H1 (cell line): ENCODE results near the gene ADAMTS13. TPM values are rescaled to one million over a fixed set of nuclear protein-coding genes. Genes with fewer than 3 reads are reported as not detected.

Experiments
- CTCF ChIA-PET: fragments of 300-600 bp; sonication (Branson Sonifier 250); formaldehyde crosslinking; loops from one replicate; lab custom pipeline; 2021; ENCODE audit not compliant: partially characterized antibody; lab: Charles Lee
- POLR2A ChIA-PET: fragments of 300-600 bp; sonication (Branson Sonifier 250); formaldehyde crosslinking; loops from one replicate; lab custom pipeline; 2021; ENCODE audit warnings: inconsistent platforms; ENCODE audit not compliant: partially characterized antibody; lab: Charles Lee
- DNase-seq, 2 experiments: peaks; one replicate each; pipeline versions ENCODE4 v3.0.0 to v3.0.0-alpha.2; 2010 to 2022; ENCODE audit warnings: low spot score in 2 of 2, low read depth in 1 of 2, mixed read lengths in 1 of 2
- FAIRE-seq: peaks from 2 replicates; lab custom pipeline; 2011; peaks lifted over from hg19 to GRCh38; lab: Jason Lieb, UNC
- H2AFZ ChIP-seq: 2 replicates; pipeline ENCODE4 v1.8.1; 2012; ENCODE audit warnings: low read length, inconsistent platforms
- H2AK5ac ChIP-seq: 2 replicates; pipeline ENCODE4 v1.6.1; 2013; ENCODE audit warnings: low read depth, low read length
- H2BK120ac ChIP-seq: replicated peaks from 2 replicates; pipeline ENCODE3; 2013; ENCODE audit warnings: low read depth, low read length, inconsistent platforms
- H2BK12ac ChIP-seq: 2 replicates; pipeline ENCODE4 v1.6.1; 2013; ENCODE audit warnings: low read depth, low read length
- H2BK15ac ChIP-seq: 2 replicates; pipeline ENCODE4 v1.6.1; 2013; ENCODE audit warnings: low read length
- H2BK20ac ChIP-seq: 2 replicates; pipeline ENCODE4 v1.6.1; 2013; ENCODE audit warnings: low read length
- H2BK5ac ChIP-seq: 2 replicates; pipeline ENCODE4 v1.6.1; 2013; ENCODE audit warnings: low read depth, low read length
- H3K14ac ChIP-seq: 2 replicates; pipeline ENCODE4 v1.6.1; 2013; ENCODE audit warnings: inconsistent platforms; ENCODE audit not compliant: insufficient read length
- H3K18ac ChIP-seq: 2 replicates; pipeline ENCODE4 v1.6.1; 2013; ENCODE audit warnings: low read length; ENCODE audit errors: extremely low read depth
- H3K23ac ChIP-seq: 2 replicates; pipeline ENCODE4 v1.6.1; 2013; ENCODE audit warnings: inconsistent platforms; ENCODE audit not compliant: insufficient read length
- H3K23me2 ChIP-seq: 2 replicates; pipeline ENCODE4 v1.6.1; 2013; ENCODE audit warnings: low read depth, low read length
- H3K27ac ChIP-seq: 2 replicates; pipeline ENCODE4 v1.6.1; 2011; ENCODE audit warnings: low read depth, low read length, inconsistent platforms
- H3K27me3 ChIP-seq, 4 experiments: replicated peaks in 1 of 4; 1 replicate in 1 of 4; 2 replicates in 3 of 4; pipeline versions ENCODE4 v1.6.1 to v1.8.1; 2011 to 2013; ENCODE audit warnings: low read length in 3 of 4, mild to moderate bottlenecking in 3 of 4, inconsistent platforms in 2 of 4, mixed read lengths in 2 of 4, moderate library complexity in 1 of 4; ENCODE audit not compliant: control insufficient read depth in 3 of 4, insufficient read depth in 3 of 4; ENCODE audit errors: extremely low read depth in 1 of 4
- H3K36me3 ChIP-seq, 4 experiments: 2 replicates each; pipeline versions ENCODE4 v1.6.1 to v1.8.1; 2011 to 2013; ENCODE audit warnings: mild to moderate bottlenecking in 4 of 4, low read length in 3 of 4, moderate library complexity in 2 of 4, control low read depth in 1 of 4, inconsistent platforms in 1 of 4; ENCODE audit not compliant: insufficient read depth in 4 of 4, control insufficient read depth in 2 of 4
- H3K4ac ChIP-seq: replicated peaks from 2 replicates; pipeline ENCODE3; 2013; ENCODE audit warnings: low read length, low read depth, mixed read lengths, inconsistent platforms; ENCODE audit not compliant: insufficient read length
- H3K4me1 ChIP-seq, 4 experiments: replicated peaks in 1 of 4; 1 replicate in 1 of 4; 2 replicates in 3 of 4; pipeline versions ENCODE4 v1.6.1 to v1.8.1; 2011 to 2013; ENCODE audit warnings: low read length in 3 of 4, inconsistent platforms in 2 of 4, mixed read lengths in 1 of 4; ENCODE audit not compliant: insufficient read depth in 4 of 4, control insufficient read depth in 3 of 4
- H3K4me2 ChIP-seq, 2 experiments: 2 replicates each; pipeline versions ENCODE4 v1.6.1 to v1.8.1; 2011 to 2013; ENCODE audit warnings: low read depth in 2 of 2, low read length in 2 of 2, control low read depth in 1 of 2, inconsistent platforms in 1 of 2, mild to moderate bottlenecking in 1 of 2; ENCODE audit not compliant: insufficient read depth in 1 of 2
- H3K4me3 ChIP-seq, 4 experiments: fragments of 200-600, 300-600 bp in 1 of 4; sonication (generic), shearing (Covaris generic), sonication (Bioruptor Twin) in 1 of 4; 2 replicates each; pipeline versions ENCODE4 v1.5.1 to v1.8.1; 2011 to 2016; ENCODE audit warnings: low read length in 4 of 4, low read depth in 3 of 4, control low read depth in 2 of 4, inconsistent platforms in 2 of 4, mild to moderate bottlenecking in 2 of 4, mixed read lengths in 1 of 4, moderate library complexity in 1 of 4; ENCODE audit not compliant: insufficient read depth in 2 of 4; ENCODE audit errors: extremely low read depth in 1 of 4
- H3K56ac ChIP-seq: replicated peaks from 2 replicates; pipeline ENCODE3; 2013; ENCODE audit warnings: low read depth, mild to moderate bottlenecking, mixed read lengths, low read length, inconsistent platforms; ENCODE audit not compliant: insufficient read length
- H3K79me1 ChIP-seq: 2 replicates; pipeline ENCODE4 v1.6.1; 2013; ENCODE audit warnings: low read depth, low read length, control low read depth
- H3K79me2 ChIP-seq, 2 experiments: 2 replicates each; pipeline versions ENCODE4 v1.6.1 to v1.8.1; 2012 to 2013; ENCODE audit warnings: low read length in 2 of 2, mild to moderate bottlenecking in 2 of 2, inconsistent platforms in 1 of 2; ENCODE audit not compliant: insufficient read depth in 2 of 2, control insufficient read depth in 1 of 2
- H3K9ac ChIP-seq, 4 experiments: replicated peaks in 1 of 4; 1 replicate in 1 of 4; 2 replicates in 3 of 4; pipeline versions ENCODE4 v1.6.1 to v1.8.1; 2011 to 2013; ENCODE audit warnings: low read depth in 3 of 4, low read length in 3 of 4, control low read depth in 2 of 4, mild to moderate bottlenecking in 2 of 4, moderate library complexity in 2 of 4, inconsistent platforms in 1 of 4; ENCODE audit errors: extremely low read depth in 1 of 4
- H3K9me3 ChIP-seq, 2 experiments: 2 replicates each; pipeline versions ENCODE4 v1.6.1 to v1.8.1; 2012 to 2013; ENCODE audit warnings: mild to moderate bottlenecking in 2 of 2, moderate library complexity in 2 of 2, control low read depth in 1 of 2, inconsistent platforms in 1 of 2, low read depth in 1 of 2, low read length in 1 of 2, mixed read lengths in 1 of 2; ENCODE audit not compliant: insufficient read depth in 2 of 2
- H4K20me1 ChIP-seq, 2 experiments: replicated peaks in 1 of 2; 2 replicates each; pipeline versions ENCODE3 to v1.8.1; 2011 to 2013; ENCODE audit warnings: inconsistent platforms in 2 of 2, low read length in 2 of 2, mild to moderate bottlenecking in 1 of 2; ENCODE audit not compliant: insufficient read depth in 2 of 2, control insufficient read depth in 1 of 2
- H4K5ac ChIP-seq: 2 replicates; pipeline ENCODE4 v1.6.1; 2013; ENCODE audit warnings: low read length, low read depth, mixed read lengths, inconsistent platforms; ENCODE audit not compliant: insufficient read length
- H4K8ac ChIP-seq: 2 replicates; pipeline ENCODE4 v1.8.0; 2013; ENCODE audit warnings: mild to moderate bottlenecking, moderate library complexity, low read length, inconsistent platforms; ENCODE audit not compliant: insufficient read depth; ENCODE audit errors: extremely low read depth
- H4K91ac ChIP-seq: replicated peaks from 2 replicates; pipeline ENCODE3; 2013; ENCODE audit warnings: low read length, mixed read lengths, inconsistent platforms; ENCODE audit not compliant: insufficient read length
- E2F6 ChIP-seq: IDR thresholded peaks from 2 replicates; pipeline ENCODE4 v1.6.1; 2012; ENCODE audit warnings: inconsistent platforms
- GTF2F1 ChIP-seq: IDR thresholded peaks from 2 replicates; pipeline ENCODE4 v1.6.1; 2012; ENCODE audit warnings: low read depth, low read length, improper control_type of control experiment, borderline replicate concordance
- HDAC6 ChIP-seq: IDR thresholded peaks from one replicate; pipeline ENCODE4 v1.7.1; 2012; ENCODE audit warnings: low read depth, mild to moderate bottlenecking, inconsistent platforms, low read length, moderate library complexity
- WGBS, 2 experiments: shearing (Covaris generic) in 1 of 2; methylation state at CpG; one replicate each; pipeline versions ENCODE4 v1.1.6 to v1.1.7; 2013 to 2015; ENCODE audit warnings: low lambda C conversion rate in 2 of 2, mixed read lengths in 2 of 2, inconsistent platforms in 1 of 2, low coverage in 1 of 2, missing lambda C conversion rate in 1 of 2; ENCODE audit not compliant: insufficient replicate concordance in 2 of 2, insufficient coverage in 1 of 2, insufficient read length in 1 of 2; ENCODE audit errors: extremely low coverage in 1 of 2, missing lambda C conversion rate in 1 of 2; 5-methylcytosine and 5-hydroxymethylcytosine counted together
- polyA plus RNA-seq, 7 experiments: library from polyadenylated mRNA; depleted of rRNA in 3 of 7; stranded (reverse) in 5 of 7; unstranded in 2 of 7; fragments of >200 nt in 5 of 7; fragments of 200-250 nt in 2 of 7; gene quantifications; 1 replicate in 5 of 7; 2 replicates in 1 of 7; 4 replicates in 1 of 7; pipeline versions ENCODE4 v1.2.1 to v1.2.3, GENCODE V29; 2011 to 2013; ENCODE audit warnings: missing spikeins in 2 of 7, mixed read lengths in 2 of 7
- total RNA-seq: library from RNA; stranded (reverse); fragmentation: NEBNext Ultra II Directional; extraction: Animal tissue kit (Norgen Biotek cat#: 25700); gene quantifications from 2 replicates; pipeline ENCODE4 v1.2.1, GENCODE V29; 2021

The ADAMTS13 gene
- total and polyA plus RNA-seq, 2 of the 8 experiments (the other 6 are each of a cell fraction or from before 2014, with no cell fraction given): 4.4 to 5.8 TPM

DNA sequence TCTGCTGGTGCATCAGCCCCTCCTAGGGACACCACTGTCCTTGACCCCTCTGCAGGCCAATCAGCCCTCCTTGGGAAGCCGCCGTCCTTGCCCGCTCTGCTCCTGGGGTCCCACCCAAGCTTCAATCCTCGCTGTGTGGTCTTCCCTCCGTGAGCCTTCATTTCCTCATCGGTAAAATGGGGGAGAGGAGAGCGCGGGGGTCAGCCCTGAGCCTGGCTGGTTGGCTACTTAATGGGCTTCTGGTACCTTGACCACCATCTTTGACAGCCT is 69.4 kb downstream of the ADAMTS13 start:
- Histone ChIP-seq H3K27me3 (no peaks in the 10 kb centered on the region), H3K23me2 (peaks cover 9% of the 10 kb centered on the region), H3K4me1 (no peaks in the 10 kb centered on the region; a peak in 1 of 7 replicates), H2BK12ac (no peak overlapping the region), H3K56ac (no peak overlapping the region), H3K4me3 (no peak overlapping the region), H4K20me1 (peaks cover under 1 to 8% of the 10 kb centered on the region in 2 experiments), H3K4me2 (no peak overlapping the region), H2AK5ac (no peak overlapping the region), H3K27ac (no peak overlapping the region), H4K5ac (no peak overlapping the region), H2BK20ac (no peak overlapping the region), H3K18ac (no peak overlapping the region), H3K4ac (no peak overlapping the region), H3K79me1 (peaks cover 2% of the 10 kb centered on the region; the same call in 1 of the 2 replicates), H2BK15ac (no peak overlapping the region), H3K9me3 (peaks cover 0 to 2% of the 10 kb centered on the region in 2 experiments; a peak in 1 of 4 replicates), H4K91ac (no peak overlapping the region), H2BK5ac (no peak overlapping the region), H4K8ac (no peak overlapping the region), H2BK120ac (no peak overlapping the region), H3K36me3 (peaks cover 0 to 3% (median 0%) of the 10 kb centered on the region in 4 experiments; a peak in 1 of 8 replicates), H2AFZ (no peak overlapping the region), H3K23ac (no peak overlapping the region), H3K9ac (no peak overlapping the region), H3K14ac (no peak overlapping the region), H3K79me2 (no peaks in the 10 kb centered on the region)
- 91% methylated on average over 8 of the region's 8 CpGs; no CpG with 5 or more reads in 1 of the 2 experiments for WGBS, 2 experiments
- no peak for FAIRE-seq
- TF ChIP-seq HDAC6 (no peak), GTF2F1 (no peak), E2F6 (no peak)
- CTCF ChIA-PET: interaction anchor here (0.9 to 2.7 kb wide), 3 partner anchors 24 to 236 kb away, joined by 3 to 7 read pairs (median 3); no protein-coding TSS in a partner anchor
- POLR2A ChIA-PET: interaction anchor here (1.5 kb wide), 1 partner anchor 135 kb away, joined by 3 read pairs; the partner anchor contains the start of genes SURF1 and SURF2
- DNase-seq: no peak
